ENCODE results near the gene LENG1.

- TF ChIP-seq POLR2AphosphoS5 (IDR thresholded peaks at IDR 0.05) = peak; percentile 6 to 89 (median 80)
- TF ChIP-seq POLR2A (IDR thresholded peaks at IDR 0.05) = peak; percentile 41 to 49
These were observed 30.4 kb upstream of the LENG1 start for GRCh38 chr19:54189735-54190502.
